Pancreas (tissue), 10 donors: ENCODE data around the gene MOB3A. TPM values are rescaled to one million over a fixed set of nuclear protein-coding genes. Genes with fewer than 3 reads are reported as not detected.

Experiments used
- ATAC-seq, 4 donors: fragments of 200-7000 bp; cut with Tn5 transposase; one replicate each; pipeline versions ENCODE4 v1.8.0 to v1.9.1; 2020; ENCODE audit warnings: mild to moderate bottlenecking in 4 of 4, moderate library complexity in 4 of 4
- DNase-seq, 6 donors: peaks; one replicate each; pipeline ENCODE4 v3.0.0-alpha.2; 2020
- FAIRE-seq: peaks from 2 replicates; lab custom pipeline; 2012; peaks lifted over from hg19 to GRCh38; lab: Jason Lieb, UNC
- H3K27ac ChIP-seq, 4 donors: fragments of 200-600 bp; sonication (generic); 1 replicate in 3 of 4; 2 replicates in 1 of 4; pipeline versions ENCODE4 v1.5.0 to v1.8.0; 2020
- H3K27me3 ChIP-seq, 4 donors: fragments of 200-600 bp; one replicate each; pipeline ENCODE4 v1.8.0; 2021
- H3K36me3 ChIP-seq, 3 donors: fragments of 200-600 bp; sonication (generic) in 1 of 3; one replicate each; pipeline versions ENCODE4 v1.5.0 to v1.8.0; 2020 to 2021
- H3K4me1 ChIP-seq, 3 donors: fragments of 200-600 bp; one replicate each; pipeline ENCODE4 v1.8.0; 2021
- H3K4me3 ChIP-seq, 4 donors: fragments of 200-600 bp; sonication (generic) in 2 of 4; one replicate each; pipeline versions ENCODE4 v1.5.0 to v1.8.0; 2020 to 2021
- H3K9me3 ChIP-seq, 4 donors: fragments of 200-600 bp; one replicate each; pipeline ENCODE4 v1.8.0; 2021
- CTCF ChIP-seq, 4 donors: fragments of 200-600 bp; sonication (generic) in 3 of 4; IDR thresholded peaks; one replicate each; pipeline versions ENCODE4 v1.5.0 to v1.8.0; 2021; ENCODE audit warnings: antibody characterized with exemption in 4 of 4
- WGBS, 2 donors: extraction: QIAGEN DNeasy Blood & Tissue Kit; methylation state at CpG; one replicate each; pipeline ENCODE4 v1.1.7; 2013; 5-methylcytosine and 5-hydroxymethylcytosine counted together
- intact Hi-C, 3 donors: fragments of 100-400 bp; cut with DNase I; formaldehyde crosslinking; loops; one replicate each; pipeline versions ENCODE4 v1.11.1 to v1.14.2; 2022
- polyA plus RNA-seq, 2 donors: library from polyadenylated mRNA; stranded (reverse); fragments of 200-250 nt; gene quantifications; one replicate each; pipeline ENCODE4 v1.2.3, GENCODE V29; 2013
- total RNA-seq, 6 donors: library from RNA; stranded (reverse); fragmentation: NEBNext Ultra II Directional in 4 of 6; extraction: Animal tissue kit (Norgen Biotek cat#: 25700) in 4 of 6; gene quantifications; one replicate each; pipeline versions ENCODE4 v1.2.1 to v1.2.4, GENCODE V29; 2021 to 2023
- donor health status: healthy with polysubstance abuse.
- donor health status: DM: no; HTN: no; CAD: no; lungs with moderate emphysema.
- donor health status: DM: no; HTN: no; CAD: no.
- donor health status: control.
- donor health status: control.
- donor health status: Bipolar disorder and iron deficiency.
- donor health status: DM: yes; HTN: yes; CAD: no.
- donor health status: DM: no; HTN: no; CAD: no.
- donor health status: DM: no; HTN: no; CAD: no.
- donor health status: DM: yes; HTN: yes; CAD: no.

Gene MOB3A
- total and polyA plus RNA-seq, 8 donors: 9.2 to 26.0 (median 16.6) TPM

- ATAC-seq (no peak), FAIRE-seq (no peak), DNase-seq (no peak)
- Histone ChIP-seq H3K4me1 (peaks cover 63 to 76% (median 74%) of the 10 kb centered on the region in 3 donors), H3K36me3 (peaks cover 0 to 6% (median 5%) of the 10 kb centered on the region in 3 donors), H3K9me3 (no peaks in the 10 kb centered on the region), H3K27me3 (no peaks in the 10 kb centered on the region), H3K4me3 (peak overlapping the region in 2 of 4 donors; percentile 71 to 98), H3K27ac (peak overlapping the region; percentile 6 to 98 (median 96))
- no peak for TF ChIP-seq CTCF (IDR thresholded peaks at IDR 0.05)
- WGBS, 2 donors: 38 to 50% methylated on average over 5 to 6 of the region's 6 CpGs
- intact Hi-C loops: no loop called here
These were observed 49.1 kb downstream of the MOB3A start for GRCh38 chr19:2047076-2047448.

GRCh38 chr19:2046046-2046907 is 49.8 kb downstream of the MOB3A start:
- WGBS, 2 donors: 74 to 77% methylated on average over 42 to 50 of the region's 50 CpGs

GRCh38 chr19:2045501-2046045 is 50.6 kb downstream of the MOB3A start:
- DNase-seq (peak; percentile 87 to 96 (median 94)), ATAC-seq (peak; percentile 5 to 31 (median 14)), FAIRE-seq (no peak)
- intact Hi-C loops: no loop called here
- TF ChIP-seq CTCF (IDR thresholded peaks at IDR 0.05): no peak
- H3K4me1 ChIP-seq: peaks cover 63 to 79% (median 77%) of the 10 kb centered on the region in 3 donors
- peak overlapping the region in 2 of 4 donors; percentile 6 to 22 for H3K4me3 ChIP-seq
- H3K27ac ChIP-seq: peak overlapping the region; percentile 39 to 98 (median 72)
- no peaks in the 10 kb centered on the region for H3K9me3 ChIP-seq
- 31% methylated on average over 14 of the region's 14 CpGs for WGBS, 2 donors
- no peaks in the 10 kb centered on the region for H3K27me3 ChIP-seq
- peaks cover 0 to 14% (median 13%) of the 10 kb centered on the region in 3 donors for H3K36me3 ChIP-seq

More at GRCh38 chr19:2046046-2046907, 49.8 kb downstream of the MOB3A start:
- Histone ChIP-seq H3K27me3 (no peaks in the 10 kb centered on the region), H3K36me3 (peaks cover 0 to 7% (median 6%) of the 10 kb centered on the region in 3 donors), H3K9me3 (no peaks in the 10 kb centered on the region), H3K4me1 (peaks cover 60 to 76% (median 72%) of the 10 kb centered on the region in 3 donors), H3K27ac (peak overlapping the region; percentile 39 to 98 (median 74)), H3K4me3 (peak overlapping the region in 2 of 4 donors; percentile 6 to 22)
- no peak for TF ChIP-seq CTCF (IDR thresholded peaks at IDR 0.05)
- no peak for ATAC-seq
- intact Hi-C loops: no loop called here
- peak in 5 of 6 donors; percentile 43 to 82 (median 66) for DNase-seq
- no peak for FAIRE-seq

GRCh38 chr19:2044709-2045500 is 51.2 kb downstream of the MOB3A start:
- no peaks in the 10 kb centered on the region for H3K27me3 ChIP-seq
- 53 to 62% methylated on average over 18 of the region's 18 CpGs for WGBS, 2 donors
- peak overlapping the region in 1 of 4 donors; percentile 22 for H3K4me3 ChIP-seq
- ATAC-seq: no peak
- H3K4me1 ChIP-seq: peaks cover 63 to 81% (median 77%) of the 10 kb centered on the region in 3 donors
- FAIRE-seq: no peak
- H3K9me3 ChIP-seq: no peaks in the 10 kb centered on the region
- DNase-seq: peak in 4 of 6 donors; percentile 28 to 79 (median 48)
- H3K27ac ChIP-seq: peak overlapping the region; percentile 39 to 98 (median 72)
- TF ChIP-seq CTCF (IDR thresholded peaks at IDR 0.05): no peak
- peaks cover 0 to 21% (median 19%) of the 10 kb centered on the region in 3 donors for H3K36me3 ChIP-seq
- intact Hi-C loops: no loop called here
